ENCODE measurements around the gene C1orf232. TPM values are rescaled to one million over a fixed set of nuclear protein-coding genes. Genes with fewer than 3 reads are reported as not detected.

C1orf232 gene
- total and polyA plus RNA-seq, 2 of the 13 experiments (the other 11 are each of a cell fraction or from before 2014, with no cell fraction given) = not detected

GRCh38 chr1:26160527-26161414 is 8.0 kb downstream of the C1orf232 start:
- FAIRE-seq (no peak), DNase-seq (ENCODE audit: low spot score) (no peak), ATAC-seq (peak; percentile 8; the same call in 1 of the 3 replicates)
- WGBS (ENCODE audit: low lambda C conversion rate) = 31% methylated on average over 5 of the region's 18 CpGs
- TF ChIP-seq ZNF703 (CRISPR knock-in tag; IDR thresholded peaks at IDR 0.05; ENCODE audit: borderline replicate concordance) (0 out of 2 replicates have a peak, but pooled peaks have one; percentile 2), ZNF543 (CRISPR knock-in tag; IDR thresholded peaks at IDR 0.05) (no peak)
- intact Hi-C loops (cut with micrococcal nuclease; ENCODE audit: unreplicated experiment) (loop anchor here (5.0 kb wide), 2 partner anchors 48 to 123 kb away; partner anchors contain the start of gene PDIK1L), in situ Hi-C loops (cut with HindIII; ENCODE audit: extremely low pct_ligation_motif_present, low pct_unique_long_range_greater_than_20kb) (loop anchor here (10.0 kb wide), 1 partner anchor 266 kb away; no protein-coding TSS in a partner anchor)
- peak overlapping the region; percentile 78 for H3K4me2 ChIP-seq (ENCODE audit: low read depth, low read length)
- no peaks in the 10 kb centered on the region for H3K36me3 ChIP-seq (replicated peaks in 1 of 2; ENCODE audit: control insufficient read depth in 1 of 2, insufficient read depth in 2 of 2, low read length in 2 of 2)
- CTCF ChIA-PET (ENCODE audit: low intra/inter-chr PET ratio, low total read pairs) = no interaction called here
- no peak overlapping the region for H3K27ac ChIP-seq (ENCODE audit: extremely low read length, insufficient read depth, low read length)
- H3K9me3 ChIP-seq (ENCODE audit: low read length) = no peaks in the 10 kb centered on the region
- peaks cover 43% of the 10 kb centered on the region for H3K4me1 ChIP-seq (ENCODE audit: insufficient read depth, low read length)
- BruUV-seq (replicated peaks) = no TSS peak
- H3K27me3 ChIP-seq (ENCODE audit: control insufficient read depth in 1 of 2, insufficient read depth in 2 of 2, low read length in 2 of 2) = peaks cover 13 to 74% of the 10 kb centered on the region in 2 experiments; a peak in 4 of 5 replicates
- POLR2A ChIA-PET = no interaction called here
- no peaks in the 10 kb centered on the region for H3K79me2 ChIP-seq (ENCODE audit: insufficient read depth, low read length)
- no peak overlapping the region for H3K9ac ChIP-seq (ENCODE audit: insufficient read depth, low read depth, low read length)
- peak overlapping the region in 2 of 3 experiments; percentile 45 to 76; a peak in 3 of 6 replicates for H3K4me3 ChIP-seq (replicated peaks in 1 of 3; ENCODE audit: insufficient read depth in 1 of 3, low read depth in 2 of 3, low read length in 3 of 3)
- no peak overlapping the region for H2AFZ ChIP-seq (ENCODE audit: low read length)
- H4K20me1 ChIP-seq (ENCODE audit: insufficient read depth, low read length) = no peaks in the 10 kb centered on the region

- no peak overlapping the region for H3K27ac ChIP-seq (ENCODE audit: extremely low read length, insufficient read depth, low read length)
- H3K4me1 ChIP-seq (ENCODE audit: insufficient read depth, low read length) = peaks cover 33% of the 10 kb centered on the region
- ChIA-PET CTCF (ENCODE audit: low intra/inter-chr PET ratio, low total read pairs) (no interaction called here), POLR2A (no interaction called here)
- DNase-seq (ENCODE audit: low spot score) = no peak
- no peak for FAIRE-seq
- no peak overlapping the region for H2AFZ ChIP-seq (ENCODE audit: low read length)
- BruUV-seq (replicated peaks) = no TSS peak
- WGBS (ENCODE audit: low lambda C conversion rate) = 43% methylated on average over 3 of the region's 4 CpGs
- no peak overlapping the region for H3K4me2 ChIP-seq (ENCODE audit: low read depth, low read length)
- intact Hi-C loops (cut with micrococcal nuclease; ENCODE audit: unreplicated experiment) (loop anchor here (5.0 kb wide), 2 partner anchors 47 to 122 kb away; partner anchors contain the start of gene PDIK1L), in situ Hi-C loops (cut with HindIII; ENCODE audit: extremely low pct_ligation_motif_present, low pct_unique_long_range_greater_than_20kb) (loop anchor here (10.0 kb wide), 2 partner anchors 55 to 265 kb away; no protein-coding TSS in a partner anchor)
- no peaks in the 10 kb centered on the region for H4K20me1 ChIP-seq (ENCODE audit: insufficient read depth, low read length)
- H3K79me2 ChIP-seq (ENCODE audit: insufficient read depth, low read length) = no peaks in the 10 kb centered on the region
- H3K36me3 ChIP-seq (replicated peaks in 1 of 2; ENCODE audit: control insufficient read depth in 1 of 2, insufficient read depth in 2 of 2, low read length in 2 of 2) = no peaks in the 10 kb centered on the region
- H3K4me3 ChIP-seq (replicated peaks in 1 of 3; ENCODE audit: insufficient read depth in 1 of 3, low read depth in 2 of 3, low read length in 3 of 3) = no peak overlapping the region
- peaks cover 16 to 73% of the 10 kb centered on the region in 2 experiments; a peak in 4 of 5 replicates for H3K27me3 ChIP-seq (ENCODE audit: control insufficient read depth in 1 of 2, insufficient read depth in 2 of 2, low read length in 2 of 2)
- no peaks in the 10 kb centered on the region for H3K9me3 ChIP-seq (ENCODE audit: low read length)
- TF ChIP-seq ZNF878 (CRISPR knock-in tag; IDR thresholded peaks at IDR 0.05) (no peak), NRL (CRISPR knock-in tag; IDR thresholded peaks at IDR 0.05; ENCODE audit: borderline replicate concordance) (no peak), ZNF670 (CRISPR knock-in tag; IDR thresholded peaks at IDR 0.05; ENCODE audit: borderline replicate concordance) (no peak), ZFY (CRISPR knock-in tag; IDR thresholded peaks at IDR 0.05) (no peak), CBFB (CRISPR knock-in tag; IDR thresholded peaks at IDR 0.05) (no peak), ZNF282 (IDR thresholded peaks at IDR 0.05; ENCODE audit: partially characterized antibody) (no peak), NCOA5 (CRISPR knock-in tag; IDR thresholded peaks at IDR 0.05) (no peak), GTF2F1 (IDR thresholded peaks at IDR 0.05; ENCODE audit: low read length) (no peak), HIVEP1 (CRISPR knock-in tag; IDR thresholded peaks at IDR 0.05) (no peak), PRDM4 (CRISPR knock-in tag; IDR thresholded peaks at IDR 0.05; ENCODE audit: borderline replicate concordance) (no peak), ZNF879 (CRISPR knock-in tag; IDR thresholded peaks at IDR 0.05) (no peak), MEIS1 (CRISPR knock-in tag; IDR thresholded peaks at IDR 0.05; ENCODE audit: borderline replicate concordance) (no peak), ZMYM4 (CRISPR knock-in tag; IDR thresholded peaks at IDR 0.05) (no peak)
- no peak overlapping the region for H3K9ac ChIP-seq (ENCODE audit: insufficient read depth, low read depth, low read length)
- ATAC-seq = no peak
Measured at GRCh38 chr1:26159743-26160039, 9.1 kb downstream of the C1orf232 start.

Data from HepG2 (cell line).